Spleen (tissue), 7 donors: ENCODE measurements around the gene TSPAN12.

ENCODE experiments used
- POLR2A ChIP-seq, 3 donors: fragments of 450-650 bp; IDR thresholded peaks; one replicate each; pipeline ENCODE4 v1.5.1; 2017; ENCODE audit warnings: antibody characterized with exemption in 3 of 3, mild to moderate bottlenecking in 1 of 3
- TF ChIP-seq, protein P1 (sequence below), 11 experiments: fragments of 200-600 bp in 7 of 11; fragments of 450-650 bp in 4 of 11; sonication (generic) in 4 of 11; IDR thresholded peaks in 8 of 11; conservative IDR thresholded peaks in 3 of 11; 1 replicate in 7 of 11; 2 replicates in 4 of 11; pipeline versions ENCODE4 v1.4.0 to v1.8.0; 2016 to 2021; ENCODE audit warnings: antibody characterized with exemption in 11 of 11, inconsistent platforms in 4 of 11, mild to moderate bottlenecking in 1 of 11
- donor health status: DM: no; HTN: no; CAD: no; lungs with moderate emphysema.
- donor health status: DM: no; HTN: no; CAD: no.
- donor health status: DM: no; HTN: no; CAD: no.

DNA sequence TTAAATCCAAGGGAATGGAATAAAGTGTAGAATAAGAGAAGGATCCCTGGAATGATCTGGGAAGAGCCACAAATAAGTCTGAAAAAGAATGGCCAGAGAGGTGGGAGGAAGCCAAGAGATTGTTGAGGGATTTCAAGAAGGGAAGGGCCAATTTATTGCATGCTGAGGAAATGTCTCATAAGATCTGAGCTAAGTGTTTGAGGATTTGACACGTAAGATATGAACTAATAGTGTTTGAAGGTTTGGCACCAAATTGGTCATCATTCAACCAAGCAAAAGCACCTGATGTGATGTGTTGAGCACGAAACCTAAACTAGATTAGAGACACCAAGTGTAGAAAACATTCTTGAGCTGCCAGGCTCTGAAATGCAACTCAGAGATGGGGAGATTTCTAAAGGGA, 97.9 kb downstream of the TSPAN12 start:
- TF ChIP-seq, protein P1, sequence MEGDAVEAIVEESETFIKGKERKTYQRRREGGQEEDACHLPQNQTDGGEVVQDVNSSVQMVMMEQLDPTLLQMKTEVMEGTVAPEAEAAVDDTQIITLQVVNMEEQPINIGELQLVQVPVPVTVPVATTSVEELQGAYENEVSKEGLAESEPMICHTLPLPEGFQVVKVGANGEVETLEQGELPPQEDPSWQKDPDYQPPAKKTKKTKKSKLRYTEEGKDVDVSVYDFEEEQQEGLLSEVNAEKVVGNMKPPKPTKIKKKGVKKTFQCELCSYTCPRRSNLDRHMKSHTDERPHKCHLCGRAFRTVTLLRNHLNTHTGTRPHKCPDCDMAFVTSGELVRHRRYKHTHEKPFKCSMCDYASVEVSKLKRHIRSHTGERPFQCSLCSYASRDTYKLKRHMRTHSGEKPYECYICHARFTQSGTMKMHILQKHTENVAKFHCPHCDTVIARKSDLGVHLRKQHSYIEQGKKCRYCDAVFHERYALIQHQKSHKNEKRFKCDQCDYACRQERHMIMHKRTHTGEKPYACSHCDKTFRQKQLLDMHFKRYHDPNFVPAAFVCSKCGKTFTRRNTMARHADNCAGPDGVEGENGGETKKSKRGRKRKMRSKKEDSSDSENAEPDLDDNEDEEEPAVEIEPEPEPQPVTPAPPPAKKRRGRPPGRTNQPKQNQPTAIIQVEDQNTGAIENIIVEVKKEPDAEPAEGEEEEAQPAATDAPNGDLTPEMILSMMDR (IDR thresholded peaks at IDR 0.05 in 8 of 11, conservative IDR thresholded peaks at IDR 0.05 in 3 of 11), result no peak
- TF ChIP-seq POLR2A (IDR thresholded peaks at IDR 0.05), result no peak
